Measurements from ENCODE around the gene CHCHD4.

DNA sequence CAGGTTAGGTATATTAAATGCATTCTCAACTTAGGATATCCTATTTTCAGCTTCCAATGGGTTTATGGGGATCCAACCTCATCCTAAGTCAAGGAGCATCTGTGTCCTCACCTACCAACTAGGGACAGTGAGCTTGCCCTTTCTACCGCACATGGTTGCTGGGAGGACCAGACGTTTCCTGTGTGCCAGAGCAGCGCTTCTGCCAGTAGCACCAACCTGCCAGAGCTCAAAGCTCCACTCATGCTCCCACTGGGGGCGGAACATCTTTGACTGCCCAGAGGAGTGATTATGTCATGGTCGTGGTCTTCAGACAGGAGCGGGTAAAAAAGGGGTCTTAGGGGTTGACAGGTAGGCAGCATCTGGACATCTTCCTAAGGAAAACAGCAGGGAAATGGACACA, 29.0 kb upstream of the CHCHD4 start:
- TF ChIP-seq, protein P1, sequence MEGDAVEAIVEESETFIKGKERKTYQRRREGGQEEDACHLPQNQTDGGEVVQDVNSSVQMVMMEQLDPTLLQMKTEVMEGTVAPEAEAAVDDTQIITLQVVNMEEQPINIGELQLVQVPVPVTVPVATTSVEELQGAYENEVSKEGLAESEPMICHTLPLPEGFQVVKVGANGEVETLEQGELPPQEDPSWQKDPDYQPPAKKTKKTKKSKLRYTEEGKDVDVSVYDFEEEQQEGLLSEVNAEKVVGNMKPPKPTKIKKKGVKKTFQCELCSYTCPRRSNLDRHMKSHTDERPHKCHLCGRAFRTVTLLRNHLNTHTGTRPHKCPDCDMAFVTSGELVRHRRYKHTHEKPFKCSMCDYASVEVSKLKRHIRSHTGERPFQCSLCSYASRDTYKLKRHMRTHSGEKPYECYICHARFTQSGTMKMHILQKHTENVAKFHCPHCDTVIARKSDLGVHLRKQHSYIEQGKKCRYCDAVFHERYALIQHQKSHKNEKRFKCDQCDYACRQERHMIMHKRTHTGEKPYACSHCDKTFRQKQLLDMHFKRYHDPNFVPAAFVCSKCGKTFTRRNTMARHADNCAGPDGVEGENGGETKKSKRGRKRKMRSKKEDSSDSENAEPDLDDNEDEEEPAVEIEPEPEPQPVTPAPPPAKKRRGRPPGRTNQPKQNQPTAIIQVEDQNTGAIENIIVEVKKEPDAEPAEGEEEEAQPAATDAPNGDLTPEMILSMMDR (IDR thresholded peaks at IDR 0.05; ENCODE audit: borderline replicate concordance, extremely low read depth, low read length, poor library complexity, severe bottlenecking): no peak
- TF ChIP-seq EZH2 (IDR thresholded peaks at IDR 0.05; ENCODE audit: borderline replicate concordance, low read depth, low read length, severe bottlenecking): no peak

Measured in DND-41 (cell line).